ENCODE results near the gene GSTA1. TPM values are rescaled to one million over a fixed set of nuclear protein-coding genes. Genes with fewer than 3 reads are reported as not detected.
"Not testable (repeated sequence)": the region's sequence is repeated elsewhere in the genome, so short reads cannot be mapped to it uniquely, and the experiment has no call there.

The GSTA1 gene
- total and polyA plus RNA-seq, 9 of the 15 experiments (the other 6 are each of a cell fraction or from before 2014, with no cell fraction given): 0.42 TPM; not detected in 8

GRCh38 chr6:52747301-52747700 lies 56.3 kb downstream of the GSTA1 start:
- DNase-seq (ENCODE audit: extremely low read depth in 1 of 4, low spot score in 3 of 4); BruUV-seq (replicated peaks); H3K4me2 ChIP-seq (ENCODE audit: insufficient read depth, low read length); H3K4me3 ChIP-seq; H3K9ac ChIP-seq (ENCODE audit: insufficient read depth in 1 of 2, low read depth in 2 of 2, low read length in 2 of 2); H2AFZ ChIP-seq (ENCODE audit: low read depth, low read length); H3K27ac ChIP-seq (ENCODE audit: extremely low read depth, low read depth, low read length); ATAC-seq; POLR2A ChIA-PET; FAIRE-seq; H3K9me3 ChIP-seq (replicated peaks; ENCODE audit: control insufficient read depth, insufficient read depth, low read depth, low read length); in situ Hi-C loops (cut with MboI); H3K9me1 ChIP-seq (ENCODE audit: control insufficient read depth, insufficient read depth, low read length); H3K36me3 ChIP-seq (ENCODE audit: control insufficient read depth, insufficient read depth, low read length); CTCF ChIA-PET (ENCODE audit: low intra/inter-chr PET ratio); H3K79me2 ChIP-seq (ENCODE audit: control insufficient read depth, insufficient read depth, low read length); H3K4me1 ChIP-seq (replicated peaks in 1 of 2; ENCODE audit: control insufficient read depth in 2 of 2, insufficient read depth in 2 of 2, low read length in 2 of 2); intact Hi-C loops (cut with micrococcal nuclease); H4K20me1 ChIP-seq (replicated peaks; ENCODE audit: control insufficient read depth, insufficient read depth, low read length); H3K27me3 ChIP-seq (ENCODE audit: control insufficient read depth in 2 of 2, insufficient read depth in 2 of 2, low read length in 2 of 2): not testable (repeated sequence)
- 8% methylated on average over 3 of the region's 3 CpGs for WGBS (ENCODE audit: insufficient coverage, low coverage, missing lambda C conversion rate)

GRCh38 chr6:52746213-52746612 lies 57.4 kb downstream of the GSTA1 start:
- H2AFZ ChIP-seq (ENCODE audit: low read depth, low read length): no peak overlapping the region
- H3K36me3 ChIP-seq (ENCODE audit: control insufficient read depth, insufficient read depth, low read length): no peaks in the 10 kb centered on the region
- intact Hi-C loops (cut with micrococcal nuclease): no loop called here
- 0% methylated on average over 4 of the region's 4 CpGs for WGBS (ENCODE audit: insufficient coverage, low coverage, missing lambda C conversion rate)
- ATAC-seq: peak; percentile 60; the same call in 1 of the 3 replicates
- ChIA-PET CTCF (ENCODE audit: low intra/inter-chr PET ratio) (no interaction called here), POLR2A (no interaction called here)
- H3K27ac ChIP-seq (ENCODE audit: extremely low read depth, low read depth, low read length): no peak overlapping the region
- H4K20me1 ChIP-seq (replicated peaks; ENCODE audit: control insufficient read depth, insufficient read depth, low read length): no peaks in the 10 kb centered on the region
- BruUV-seq (replicated peaks): no TSS peak
- no peak overlapping the region for H3K9ac ChIP-seq (ENCODE audit: insufficient read depth in 1 of 2, low read depth in 2 of 2, low read length in 2 of 2)
- no peaks in the 10 kb centered on the region for H3K79me2 ChIP-seq (ENCODE audit: control insufficient read depth, insufficient read depth, low read length)
- DNase-seq (ENCODE audit: extremely low read depth in 1 of 4, low spot score in 3 of 4): no peak
- H3K4me1 ChIP-seq (replicated peaks in 1 of 2; ENCODE audit: control insufficient read depth in 2 of 2, insufficient read depth in 2 of 2, low read length in 2 of 2): peaks cover 0 to 7% of the 10 kb centered on the region in 2 experiments; a peak in 2 of 5 replicates
- FAIRE-seq: no peak
- H3K9me1 ChIP-seq (ENCODE audit: control insufficient read depth, insufficient read depth, low read length): no peaks in the 10 kb centered on the region
- in situ Hi-C loops (cut with MboI): no loop called here
- H3K27me3 ChIP-seq (ENCODE audit: control insufficient read depth in 2 of 2, insufficient read depth in 2 of 2, low read length in 2 of 2): no peaks in the 10 kb centered on the region; a peak in 1 of 5 replicates
- H3K9me3 ChIP-seq (replicated peaks; ENCODE audit: control insufficient read depth, insufficient read depth, low read depth, low read length): no peaks in the 10 kb centered on the region
- no peak overlapping the region for H3K4me3 ChIP-seq
- no peak overlapping the region for H3K4me2 ChIP-seq (ENCODE audit: insufficient read depth, low read length)
- no peak for TF ChIP-seq MIER1 (IDR thresholded peaks at IDR 0.05; ENCODE audit: low read depth)
- TF ChIP-seq BRF2 (IDR thresholded peaks at IDR 0.05; ENCODE audit: borderline replicate concordance, insufficient read depth, insufficient read length): no peak
- no peak for TF ChIP-seq PYGO2 (tag; IDR thresholded peaks at IDR 0.05)
- no peak for TF ChIP-seq BCLAF1 (IDR thresholded peaks at IDR 0.05; ENCODE audit: borderline replicate concordance in 1 of 2, control insufficient read depth in 1 of 2, low read depth in 2 of 2, low read length in 1 of 2)
- peak; percentile 75 for TF ChIP-seq MAFG (tag; conservative IDR thresholded peaks at IDR 0.05)
- no peak for TF ChIP-seq POLR3A (IDR thresholded peaks at IDR 0.05; ENCODE audit: borderline replicate concordance, extremely low read depth, insufficient read depth, insufficient read length)
- peak; percentile 63 for TF ChIP-seq C11orf30 (IDR thresholded peaks at IDR 0.05; ENCODE audit: low read depth)
- no peak for TF ChIP-seq SAFB (IDR thresholded peaks at IDR 0.05; ENCODE audit: borderline replicate concordance, low read depth, low read length)

Data from K562 (cell line).